Gastrocnemius medialis (tissue), 4 donors: Measurements from ENCODE around the gene ACOXL. TPM values are rescaled to one million over a fixed set of nuclear protein-coding genes. Genes with fewer than 3 reads are reported as not detected.

Experiments used
- ATAC-seq, 2 donors: fragments of 150-250 bp; one replicate each; pipeline ENCODE4 v1.9.1; 2016
- DNase-seq, 2 donors: peaks; one replicate each; pipeline ENCODE4 v3.0.0-alpha.2; 2019
- H3K27ac ChIP-seq, 4 donors: fragments of 200-600 bp; sonication (generic); 1 replicate in 1 of 4; 2 replicates in 3 of 4; pipeline ENCODE4 v1.5.1; 2016 to 2018; ENCODE audit warnings: mild to moderate bottlenecking in 2 of 4, moderate library complexity in 1 of 4
- H3K27me3 ChIP-seq, 3 donors: fragments of 200-600 bp; sonication (generic) in 2 of 3; 1 replicate in 1 of 3; 2 replicates in 2 of 3; pipeline versions ENCODE4 v1.5.1 to v1.6.0; 2016 to 2019; ENCODE audit warnings: mild to moderate bottlenecking in 1 of 3, moderate library complexity in 1 of 3
- H3K36me3 ChIP-seq, 2 donors: fragments of 200-600 bp; sonication (generic) in 1 of 2; one replicate each; pipeline ENCODE4 v1.5.1; 2017 to 2018
- H3K4me1 ChIP-seq, 2 donors: fragments of 200-600 bp; sonication (generic) in 1 of 2; one replicate each; pipeline ENCODE4 v1.5.1; 2016 to 2017; ENCODE audit warnings: mild to moderate bottlenecking in 2 of 2
- H3K4me3 ChIP-seq, 4 donors: fragments of 200-600 bp; sonication (generic) in 3 of 4; 1 replicate in 1 of 4; 2 replicates in 3 of 4; pipeline ENCODE4 v1.5.1; 2016 to 2019; ENCODE audit warnings: mild to moderate bottlenecking in 2 of 4
- H3K9me3 ChIP-seq, 3 donors: fragments of 200-600 bp; sonication (generic) in 2 of 3; 1 replicate in 1 of 3; 2 replicates in 2 of 3; pipeline ENCODE4 v1.5.1; 2016 to 2019
- POLR2A ChIP-seq, 2 donors: fragments of 450-650 bp; IDR thresholded peaks; one replicate each; pipeline ENCODE4 v1.6.1; 2017; ENCODE audit warnings: antibody characterized with exemption in 2 of 2, mild to moderate bottlenecking in 2 of 2, moderate library complexity in 2 of 2
- in situ Hi-C, 4 donors: fragments of 200-750 bp; cut with MboI; loops; one replicate each; pipeline versions ENCODE4 v1.15.0 to v1.8.0; 2017; ENCODE audit warnings: low sequenced_read_pairs in 4 of 4
- intact Hi-C: fragments of 100-400 bp; cut with DNase I; formaldehyde crosslinking; loops from one replicate; pipeline ENCODE4 v1.15.1; 2023; ENCODE audit warnings: low total_unique reads
- total RNA-seq, 4 donors: library from RNA; depleted of rRNA; stranded (reverse); fragments of >200 nt; gene quantifications; one replicate each; pipeline versions ENCODE4 v1.1.0 to v1.2.3, GENCODE V29; 2016
- TF ChIP-seq, protein P1 (sequence below), 5 experiments: fragments of 450-650 bp in 3 of 5; fragments of 200-600 bp in 2 of 5; sonication (generic) in 2 of 5; IDR thresholded peaks in 4 of 5; conservative IDR thresholded peaks in 1 of 5; 1 replicate in 4 of 5; 2 replicates in 1 of 5; pipeline ENCODE4 v1.5.1; 2016 to 2019; ENCODE audit warnings: antibody characterized with exemption in 5 of 5, mild to moderate bottlenecking in 3 of 5, moderate library complexity in 3 of 5

The ACOXL gene
- total RNA-seq, 4 donors from 2014 or later: not detected

DNA sequence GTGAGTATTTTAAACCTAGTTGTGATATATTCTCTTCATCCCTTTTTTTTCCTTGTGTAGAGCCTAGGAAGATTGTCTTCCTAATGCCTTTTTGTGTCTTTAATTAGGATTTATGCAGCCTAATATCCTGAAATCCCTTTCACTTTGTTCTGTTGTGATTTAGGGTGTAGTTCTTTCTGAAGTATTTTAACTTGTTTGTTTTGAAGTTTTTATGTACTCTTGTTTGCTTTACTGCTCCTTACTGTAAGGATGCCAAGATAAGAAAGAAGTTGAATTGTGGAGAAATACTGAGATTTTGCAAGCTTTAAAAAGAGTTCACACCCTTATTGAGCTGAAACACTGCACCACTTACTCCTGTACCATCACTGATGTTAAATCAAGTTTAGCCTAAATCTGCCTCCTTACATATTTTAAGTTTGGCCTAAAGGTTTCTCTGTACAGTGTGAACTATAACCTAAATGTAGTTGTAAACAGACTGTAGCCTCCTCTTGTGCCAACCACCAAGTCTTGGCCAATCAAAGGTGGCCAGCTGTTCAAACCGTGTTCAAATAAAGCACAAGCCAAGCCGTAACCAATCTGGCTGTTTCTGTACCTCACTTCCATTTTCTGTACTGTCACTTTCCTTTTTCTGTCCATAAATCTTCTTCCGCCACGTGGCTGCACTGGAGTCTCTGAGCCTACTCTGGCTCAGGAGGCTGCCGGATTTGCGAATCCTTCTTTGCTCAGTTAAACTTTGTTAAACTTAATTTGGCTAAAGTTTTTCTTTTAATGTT is 17.7 kb upstream of the ACOXL start:
- no peaks in the 10 kb centered on the region for H3K9me3 ChIP-seq
- no peak for TF ChIP-seq POLR2A (IDR thresholded peaks at IDR 0.05)
- TF ChIP-seq, protein P1, sequence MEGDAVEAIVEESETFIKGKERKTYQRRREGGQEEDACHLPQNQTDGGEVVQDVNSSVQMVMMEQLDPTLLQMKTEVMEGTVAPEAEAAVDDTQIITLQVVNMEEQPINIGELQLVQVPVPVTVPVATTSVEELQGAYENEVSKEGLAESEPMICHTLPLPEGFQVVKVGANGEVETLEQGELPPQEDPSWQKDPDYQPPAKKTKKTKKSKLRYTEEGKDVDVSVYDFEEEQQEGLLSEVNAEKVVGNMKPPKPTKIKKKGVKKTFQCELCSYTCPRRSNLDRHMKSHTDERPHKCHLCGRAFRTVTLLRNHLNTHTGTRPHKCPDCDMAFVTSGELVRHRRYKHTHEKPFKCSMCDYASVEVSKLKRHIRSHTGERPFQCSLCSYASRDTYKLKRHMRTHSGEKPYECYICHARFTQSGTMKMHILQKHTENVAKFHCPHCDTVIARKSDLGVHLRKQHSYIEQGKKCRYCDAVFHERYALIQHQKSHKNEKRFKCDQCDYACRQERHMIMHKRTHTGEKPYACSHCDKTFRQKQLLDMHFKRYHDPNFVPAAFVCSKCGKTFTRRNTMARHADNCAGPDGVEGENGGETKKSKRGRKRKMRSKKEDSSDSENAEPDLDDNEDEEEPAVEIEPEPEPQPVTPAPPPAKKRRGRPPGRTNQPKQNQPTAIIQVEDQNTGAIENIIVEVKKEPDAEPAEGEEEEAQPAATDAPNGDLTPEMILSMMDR (IDR thresholded peaks at IDR 0.05 in 4 of 5, conservative IDR thresholded peaks at IDR 0.05 in 1 of 5): no peak
- no peaks in the 10 kb centered on the region for H3K36me3 ChIP-seq
- peaks cover 3 to 6% of the 10 kb centered on the region in 2 donors for H3K4me1 ChIP-seq
- H3K27me3 ChIP-seq: no peaks in the 10 kb centered on the region
- H3K27ac ChIP-seq: no peak overlapping the region
- H3K4me3 ChIP-seq: no peak overlapping the region
- in situ Hi-C loops: no loop called here
- intact Hi-C loops: no loop called here
- DNase-seq (no peak), ATAC-seq (no peak)

DNA sequence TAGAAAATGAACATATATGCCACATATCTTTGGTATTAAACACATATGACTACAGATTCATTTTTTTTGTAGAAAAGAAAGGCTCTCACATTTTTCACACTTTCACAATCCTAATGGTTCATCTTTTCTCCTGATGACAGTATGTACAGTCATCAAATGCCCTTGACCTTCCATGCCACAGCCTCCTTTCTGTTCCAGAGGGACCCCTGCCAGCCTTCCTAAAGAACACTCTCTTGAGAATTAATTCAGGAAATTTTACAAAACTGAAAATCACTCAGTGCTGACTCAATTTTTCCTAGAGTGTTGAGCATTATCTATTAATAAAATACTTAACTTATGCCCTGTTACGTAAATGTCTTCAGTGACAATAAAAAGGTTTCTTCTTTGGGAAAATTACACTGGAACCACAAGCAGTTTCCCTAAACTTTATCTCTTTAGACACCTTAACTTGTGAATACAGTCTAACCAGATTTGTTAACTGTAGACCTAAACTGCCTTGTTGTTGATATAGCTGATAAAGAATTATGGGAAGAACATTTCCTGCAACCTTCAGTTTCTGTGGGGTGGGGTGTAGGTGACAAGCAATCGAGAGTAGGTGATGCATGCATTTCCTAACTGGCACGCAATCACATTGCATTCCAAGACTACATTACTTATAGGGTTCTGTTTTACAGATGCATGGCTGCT is 15.3 kb upstream of the ACOXL start:
- H3K4me1 ChIP-seq: peaks cover 3 to 6% of the 10 kb centered on the region in 2 donors
- ATAC-seq (no peak), DNase-seq (no peak)
- TF ChIP-seq, protein P1 (IDR thresholded peaks at IDR 0.05 in 4 of 5, conservative IDR thresholded peaks at IDR 0.05 in 1 of 5): no peak
- no peak for TF ChIP-seq POLR2A (IDR thresholded peaks at IDR 0.05)
- H3K36me3 ChIP-seq: no peaks in the 10 kb centered on the region
- intact Hi-C loops (no loop called here), in situ Hi-C loops (no loop called here)
- H3K9me3 ChIP-seq: no peaks in the 10 kb centered on the region
- H3K27me3 ChIP-seq: no peaks in the 10 kb centered on the region
- no peak overlapping the region for H3K4me3 ChIP-seq
- no peak overlapping the region for H3K27ac ChIP-seq

DNA sequence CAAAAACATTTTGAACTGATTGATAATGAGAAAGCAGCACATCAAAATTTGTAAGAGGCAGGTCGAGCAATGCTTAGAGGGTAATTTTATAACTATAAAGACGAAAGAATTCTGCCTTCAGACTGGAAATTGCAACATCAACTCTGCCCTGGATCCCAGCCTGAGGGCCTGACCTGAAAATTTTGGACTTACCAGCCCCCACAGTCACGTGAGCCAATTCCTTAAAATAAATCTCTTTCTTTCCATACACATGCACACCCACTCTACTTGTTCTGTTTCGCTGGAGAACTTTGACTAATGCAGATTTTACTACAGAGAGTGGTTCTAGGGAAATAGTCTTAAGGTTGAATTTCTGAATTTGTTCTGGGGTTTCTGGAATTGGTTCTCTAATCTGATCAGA is 14.6 kb upstream of the ACOXL start:
- DNase-seq: no peak
- in situ Hi-C loops: no loop called here

DNA sequence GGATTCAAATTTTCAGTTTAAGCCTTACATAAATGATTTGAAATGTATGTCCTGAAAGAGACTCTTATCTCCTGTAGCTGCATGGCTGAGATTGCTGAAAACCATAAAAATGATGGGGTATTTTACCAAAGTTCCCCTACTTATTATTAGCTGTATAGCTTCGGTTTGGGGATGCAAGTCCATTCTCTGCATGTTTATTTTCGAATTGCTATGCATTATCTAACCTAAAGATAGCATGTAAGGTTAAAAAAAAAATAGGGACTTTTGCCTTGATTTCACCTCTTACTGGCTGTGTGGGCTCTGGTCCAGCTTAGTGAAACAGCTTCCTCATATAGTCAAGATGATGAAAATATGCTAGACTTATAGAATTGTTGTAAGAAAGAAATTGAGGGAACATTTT is 14.0 kb upstream of the ACOXL start:
- Histone ChIP-seq H3K36me3 (no peaks in the 10 kb centered on the region), H3K4me1 (peaks cover 3 to 6% of the 10 kb centered on the region in 2 donors), H3K27me3 (no peaks in the 10 kb centered on the region), H3K9me3 (no peaks in the 10 kb centered on the region), H3K27ac (no peak overlapping the region), H3K4me3 (no peak overlapping the region)
- intact Hi-C loops (no loop called here), in situ Hi-C loops (no loop called here)
- no peak for DNase-seq
- no peak for ATAC-seq
- no peak for TF ChIP-seq POLR2A (IDR thresholded peaks at IDR 0.05)
- TF ChIP-seq, protein P1 (IDR thresholded peaks at IDR 0.05 in 4 of 5, conservative IDR thresholded peaks at IDR 0.05 in 1 of 5): no peak

More for the DNA sequence above, 14.6 kb upstream of the ACOXL start:
- intact Hi-C loops: no loop called here
- no peak for TF ChIP-seq POLR2A (IDR thresholded peaks at IDR 0.05)
- TF ChIP-seq, protein P1 (IDR thresholded peaks at IDR 0.05 in 4 of 5, conservative IDR thresholded peaks at IDR 0.05 in 1 of 5): no peak
- no peak overlapping the region for H3K27ac ChIP-seq
- H3K4me1 ChIP-seq: peaks cover 3 to 6% of the 10 kb centered on the region in 2 donors
- no peaks in the 10 kb centered on the region for H3K27me3 ChIP-seq
- no peaks in the 10 kb centered on the region for H3K9me3 ChIP-seq
- ATAC-seq: no peak
- no peaks in the 10 kb centered on the region for H3K36me3 ChIP-seq
- no peak overlapping the region for H3K4me3 ChIP-seq
